Loucy (cell line): ENCODE measurements around the gene MEGF6.

ENCODE experiments used
- H2AFZ ChIP-seq: fragments of 200-600 bp; sonication (generic); 2 replicates; pipeline ENCODE4 v1.6.0; 2016; ENCODE audit warnings: antibody characterized with exemption, mild to moderate bottlenecking, low read length, moderate library complexity
- H3F3A ChIP-seq: fragments of 200-600 bp; 2 replicates; pipeline ENCODE4 v1.6.0; 2016; ENCODE audit warnings: antibody characterized with exemption, low read depth, mild to moderate bottlenecking
- H3K27me3 ChIP-seq: fragments of 200-600 bp; sonication (generic); 2 replicates; pipeline ENCODE4 v1.6.1; 2014; ENCODE audit warnings: low read length, mild to moderate bottlenecking; ENCODE audit not compliant: insufficient read depth, poor library complexity, severe bottlenecking
- H3K36me3 ChIP-seq: fragments of 200-600 bp; sonication (generic); 2 replicates; pipeline ENCODE4 v1.6.1; 2016; ENCODE audit warnings: low read length; ENCODE audit not compliant: insufficient read depth
- H3K4me1 ChIP-seq: fragments of 200-600 bp; sonication (generic); 2 replicates; pipeline ENCODE4 v1.5.1; 2014; ENCODE audit warnings: low read length, mild to moderate bottlenecking; ENCODE audit not compliant: insufficient read depth, poor library complexity, severe bottlenecking
- H3K4me2 ChIP-seq: fragments of 200-600 bp; sonication (generic); 2 replicates; pipeline ENCODE4 v1.6.0; 2014; ENCODE audit warnings: antibody characterized with exemption, low read length, low read depth, mild to moderate bottlenecking; ENCODE audit not compliant: poor library complexity, severe bottlenecking
- H3K4me3 ChIP-seq: fragments of 200-600 bp; sonication (generic); 2 replicates; pipeline ENCODE4 v1.5.1; 2014; ENCODE audit warnings: low read length, mild to moderate bottlenecking, mixed read lengths; ENCODE audit not compliant: poor library complexity, severe bottlenecking
- H3K79me2 ChIP-seq: fragments of 200-600 bp; sonication (generic); 2 replicates; pipeline ENCODE4 v1.6.1; 2014; ENCODE audit warnings: low read length; ENCODE audit not compliant: insufficient read depth
- H3K9ac ChIP-seq: fragments of 200-600 bp; sonication (generic); 2 replicates; pipeline ENCODE4 v1.6.0; 2014; ENCODE audit warnings: mild to moderate bottlenecking, low read depth, low read length, moderate library complexity; ENCODE audit not compliant: poor library complexity, severe bottlenecking
- H3K9me2 ChIP-seq: fragments of 200-600 bp; sonication (generic); replicated peaks from 2 replicates; pipeline ENCODE4 v1.6.1; 2016; ENCODE audit warnings: low read depth, low read length, mixed read lengths
- H3K9me3 ChIP-seq: fragments of 200-600 bp; sonication (generic); 2 replicates; pipeline ENCODE4 v1.6.1; 2014; ENCODE audit warnings: mild to moderate bottlenecking, antibody characterized with exemption, low read length, low read depth; ENCODE audit not compliant: insufficient read depth
- H4K20me1 ChIP-seq: fragments of 200-600 bp; sonication (generic); 2 replicates; pipeline ENCODE4 v1.6.0; 2014; ENCODE audit warnings: antibody characterized with exemption, low read length, mild to moderate bottlenecking; ENCODE audit not compliant: insufficient read depth, poor library complexity, severe bottlenecking
- CTCF ChIP-seq: fragments of 200-600 bp; sonication (generic); conservative IDR thresholded peaks from 2 replicates; pipeline ENCODE4 v1.5.1; 2014; ENCODE audit warnings: mild to moderate bottlenecking, antibody characterized with exemption, low read length
- EZH2phosphoT487 ChIP-seq: fragments of 200-600 bp; IDR thresholded peaks from 2 replicates; pipeline ENCODE4 v1.6.1; 2018; ENCODE audit warnings: antibody characterized with exemption, mild to moderate bottlenecking, moderate library complexity, borderline replicate concordance

The MEGF6 gene

GRCh38 chr1:3569436-3569835 is 41.9 kb downstream of the MEGF6 start:
- H3K4me2 ChIP-seq = no peak overlapping the region
- H3K4me1 ChIP-seq = no peaks in the 10 kb centered on the region

GRCh38 chr1:3568815-3569435 is 42.4 kb downstream of the MEGF6 start:
- no peak for TF ChIP-seq EZH2phosphoT487
- no peak for TF ChIP-seq CTCF
- Histone ChIP-seq H3K9me3 (no peaks in the 10 kb centered on the region), H3K79me2 (no peaks in the 10 kb centered on the region), H3K9me2 (no peaks in the 10 kb centered on the region), H2AFZ (no peak overlapping the region), H3K4me3 (no peak overlapping the region), H3F3A (no peaks in the 10 kb centered on the region), H4K20me1 (no peaks in the 10 kb centered on the region), H3K27me3 (no peaks in the 10 kb centered on the region), H3K36me3 (no peaks in the 10 kb centered on the region; the same call in 1 of the 2 replicates), H3K4me2 (no peak overlapping the region), H3K4me1 (no peaks in the 10 kb centered on the region), H3K9ac (no peak overlapping the region)

More at GRCh38 chr1:3569436-3569835, 41.9 kb downstream of the MEGF6 start:
- TF ChIP-seq CTCF (no peak), EZH2phosphoT487 (no peak)
- no peak overlapping the region for H3K9ac ChIP-seq
- no peaks in the 10 kb centered on the region for H3K9me2 ChIP-seq
- no peaks in the 10 kb centered on the region for H3K9me3 ChIP-seq
- no peaks in the 10 kb centered on the region for H3K79me2 ChIP-seq
- H3K36me3 ChIP-seq = no peaks in the 10 kb centered on the region; the same call in 1 of the 2 replicates
- no peaks in the 10 kb centered on the region for H3F3A ChIP-seq
- no peak overlapping the region for H2AFZ ChIP-seq
- no peak overlapping the region for H3K4me3 ChIP-seq
- no peaks in the 10 kb centered on the region for H3K27me3 ChIP-seq
- H4K20me1 ChIP-seq = no peaks in the 10 kb centered on the region

GRCh38 chr1:3566951-3567804 is 44.1 kb downstream of the MEGF6 start:
- Histone ChIP-seq H3K27me3 (no peaks in the 10 kb centered on the region), H2AFZ (no peak overlapping the region), H3K9ac (no peak overlapping the region), H4K20me1 (no peaks in the 10 kb centered on the region), H3K4me2 (no peak overlapping the region), H3K9me3 (no peaks in the 10 kb centered on the region), H3K36me3 (no peaks in the 10 kb centered on the region), H3F3A (no peaks in the 10 kb centered on the region), H3K4me3 (no peak overlapping the region), H3K79me2 (no peaks in the 10 kb centered on the region), H3K9me2 (no peaks in the 10 kb centered on the region), H3K4me1 (no peaks in the 10 kb centered on the region)
- TF ChIP-seq EZH2phosphoT487 (no peak), CTCF (no peak)
